ENCODE measurements around the gene GSK3B.
"Not testable (repeated sequence)": the region's sequence is repeated elsewhere in the genome, so short reads cannot be mapped to it uniquely, and the experiment has no call there.

Gene GSK3B

GRCh38 chr3:120062474-120062873, 31.8 kb downstream of the GSK3B start:
- DNase-seq (ENCODE audit: low read depth), result no peak
- H3K4me3 ChIP-seq (ENCODE audit: low read depth, low read length), result no peak overlapping the region
- TF ChIP-seq CTCF (IDR thresholded peaks at IDR 0.05; ENCODE audit: low read depth, low read length, missing control alignments), result no peak

- TF ChIP-seq CTCF (IDR thresholded peaks at IDR 0.05; ENCODE audit: low read depth, low read length, missing control alignments), result no peak
- H3K4me3 ChIP-seq (ENCODE audit: low read depth, low read length), result no peak overlapping the region
- DNase-seq (ENCODE audit: low read depth), result no peak
Measured at GRCh38 chr3:120059081-120059864, 35.0 kb downstream of the GSK3B start.

GRCh38 chr3:120057626-120058025, 36.6 kb downstream of the GSK3B start:
- TF ChIP-seq CTCF (IDR thresholded peaks at IDR 0.05; ENCODE audit: low read depth, low read length, missing control alignments), result no peak
- no peak for DNase-seq (ENCODE audit: low read depth)
- H3K4me3 ChIP-seq (ENCODE audit: low read depth, low read length), result no peak overlapping the region

GRCh38 chr3:120057029-120057428, 37.2 kb downstream of the GSK3B start:
- DNase-seq (ENCODE audit: low read depth), result no peak
- no peak overlapping the region for H3K4me3 ChIP-seq (ENCODE audit: low read depth, low read length)
- TF ChIP-seq CTCF (IDR thresholded peaks at IDR 0.05; ENCODE audit: low read depth, low read length, missing control alignments), result no peak

- not testable (repeated sequence) for DNase-seq (ENCODE audit: low read depth)
Measured at GRCh38 chr3:120053647-120054046, 40.6 kb downstream of the GSK3B start.

GRCh38 chr3:120052677-120053076, 41.6 kb downstream of the GSK3B start:
- H3K4me3 ChIP-seq (ENCODE audit: low read depth, low read length), result no peak overlapping the region
- TF ChIP-seq CTCF (IDR thresholded peaks at IDR 0.05; ENCODE audit: low read depth, low read length, missing control alignments), result no peak
- DNase-seq (ENCODE audit: low read depth), result no peak

More at GRCh38 chr3:120053647-120054046, 40.6 kb downstream of the GSK3B start:
- H3K4me3 ChIP-seq (ENCODE audit: low read depth, low read length), result not testable (repeated sequence)

- peak; percentile 22 for DNase-seq (ENCODE audit: low read depth)
- no peak overlapping the region for H3K4me3 ChIP-seq (ENCODE audit: low read depth, low read length)
- TF ChIP-seq CTCF (IDR thresholded peaks at IDR 0.05; ENCODE audit: low read depth, low read length, missing control alignments), result no peak
Measured at GRCh38 chr3:120052225-120052624, 42.0 kb downstream of the GSK3B start.

- DNase-seq (ENCODE audit: low read depth); H3K4me3 ChIP-seq (ENCODE audit: low read depth, low read length): not testable (repeated sequence)
Measured at GRCh38 chr3:120051570-120051969, 42.7 kb downstream of the GSK3B start.
